SK-N-SH (cell line): ENCODE data around the gene KCNJ15. TPM values are rescaled to one million over a fixed set of nuclear protein-coding genes. Genes with fewer than 3 reads are reported as not detected.

ENCODE experiments used
- CTCF ChIA-PET: fragments of 300-600, 350-600 bp; formaldehyde crosslinking; extraction: SDS; loops from one replicate; lab custom pipeline; 2021; lab: Yijun Ruan, JAX
- POLR2A ChIA-PET: fragments of 350-600 bp; sonication (Branson Sonifier 250); formaldehyde crosslinking; extraction: SDS; loops from one replicate; lab custom pipeline; 2020; ENCODE audit warnings: antibody characterized with exemption, inconsistent platforms; lab: Yijun Ruan, JAX
- DNase-seq: peaks from one replicate; pipeline ENCODE4 v3.0.0; 2012
- H2AFZ ChIP-seq: fragments of 200-600 bp; sonication (generic); 2 replicates; pipeline ENCODE4 v1.8.1; 2016; ENCODE audit warnings: antibody characterized with exemption, mild to moderate bottlenecking, low read depth
- H3F3A ChIP-seq: fragments of 200-600 bp; sonication (generic); replicated peaks from 2 replicates; pipeline ENCODE3; 2016; ENCODE audit warnings: antibody characterized with exemption, mild to moderate bottlenecking; ENCODE audit not compliant: insufficient read depth
- H3K27ac ChIP-seq, 2 experiments: fragments of 200-500 bp in 1 of 2; fragments of 200-600 bp in 1 of 2; sonication (Bioruptor generic) in 1 of 2; sonication (generic), shearing (Covaris generic) in 1 of 2; 2 replicates each; pipeline versions ENCODE4 v1.5.1 to v1.6.1; 2014 to 2016; ENCODE audit warnings: low read depth in 2 of 2, inconsistent platforms in 1 of 2, low read length in 1 of 2, mild to moderate bottlenecking in 1 of 2, mixed read lengths in 1 of 2
- H3K27me3 ChIP-seq: fragments of 200-600 bp; sonication (generic), shearing (Covaris generic); 2 replicates; pipeline ENCODE4 v1.6.1; 2016; ENCODE audit warnings: mixed run types; ENCODE audit not compliant: insufficient read depth
- H3K36me3 ChIP-seq, 2 experiments: fragments of 200-500 bp in 1 of 2; fragments of 200-600 bp in 1 of 2; sonication (Bioruptor generic) in 1 of 2; sonication (generic) in 1 of 2; replicated peaks in 1 of 2; 2 replicates each; pipeline versions ENCODE3 to v1.5.1; 2014 to 2016; ENCODE audit warnings: low read length in 1 of 2, mild to moderate bottlenecking in 1 of 2; ENCODE audit not compliant: insufficient read depth in 2 of 2, control insufficient read depth in 1 of 2
- H3K4me1 ChIP-seq, 2 experiments: fragments of 200-500 bp in 1 of 2; fragments of 200-600 bp in 1 of 2; sonication (Bioruptor generic) in 1 of 2; sonication (generic), shearing (Covaris generic) in 1 of 2; 2 replicates each; pipeline versions ENCODE4 v1.5.1 to v1.6.1; 2014 to 2016; ENCODE audit warnings: low read depth in 1 of 2, low read length in 1 of 2, mixed run types in 1 of 2; ENCODE audit not compliant: insufficient read depth in 2 of 2, control insufficient read depth in 1 of 2
- H3K4me2 ChIP-seq: fragments of 200-600 bp; sonication (generic), shearing (Covaris generic); 2 replicates; pipeline ENCODE4 v1.6.1; 2017; ENCODE audit warnings: mixed run types
- H3K4me3 ChIP-seq, 2 experiments: fragments of 200-500 bp in 1 of 2; fragments of 200-600 bp in 1 of 2; sonication (Bioruptor generic) in 1 of 2; sonication (generic), shearing (Covaris generic) in 1 of 2; 2 replicates each; pipeline versions ENCODE4 v1.5.1 to v1.8.1; 2014 to 2016; ENCODE audit warnings: low read depth in 2 of 2, inconsistent platforms in 1 of 2, low read length in 1 of 2, mild to moderate bottlenecking in 1 of 2, mixed read lengths in 1 of 2, moderate library complexity in 1 of 2
- H3K79me2 ChIP-seq: fragments of 200-600 bp; sonication (generic); 2 replicates; pipeline ENCODE4 v1.8.1; 2017; ENCODE audit warnings: mild to moderate bottlenecking; ENCODE audit not compliant: insufficient read depth
- H3K9ac ChIP-seq: fragments of 200-600 bp; sonication (generic); 2 replicates; pipeline ENCODE4 v1.6.1; 2017; ENCODE audit warnings: mixed run types
- H3K9me2 ChIP-seq: fragments of 200-600 bp; sonication (generic); 2 replicates; pipeline ENCODE4 v1.6.1; 2017; ENCODE audit warnings: mixed run types
- H3K9me3 ChIP-seq: fragments of 200-600 bp; sonication (generic); 2 replicates; pipeline ENCODE4 v1.6.1; 2017; ENCODE audit warnings: mixed run types, mild to moderate bottlenecking, moderate library complexity
- H4K20me1 ChIP-seq: fragments of 200-600 bp; sonication (generic); 2 replicates; pipeline ENCODE4 v1.6.1; 2017; ENCODE audit warnings: mild to moderate bottlenecking, mixed run types; ENCODE audit not compliant: insufficient read depth
- CHD2 ChIP-seq: fragments of 150-350 bp; IDR thresholded peaks from 2 replicates; pipeline ENCODE4 v1.6.1; 2018; ENCODE audit warnings: low read length; ENCODE audit not compliant: partially characterized antibody
- EP300 ChIP-seq, 2 experiments: IDR thresholded peaks; 2 replicates each; pipeline versions ENCODE4 v1.4.0 to v1.6.1; 2012; ENCODE audit warnings: borderline replicate concordance in 1 of 2, low read depth in 1 of 2, low read length in 1 of 2
- EZH2phosphoT487 ChIP-seq: fragments of 200-600 bp; sonication (generic); IDR thresholded peaks from 2 replicates; pipeline ENCODE4 v1.6.1; 2017; ENCODE audit warnings: low read depth, mixed run types, mild to moderate bottlenecking, antibody characterized with exemption, moderate library complexity, borderline replicate concordance
- FOSL2 ChIP-seq: IDR thresholded peaks from 2 replicates; pipeline ENCODE4 v1.4.0; 2012; ENCODE audit warnings: low read depth, mild to moderate bottlenecking, moderate library complexity, borderline replicate concordance
- FOXM1 ChIP-seq: IDR thresholded peaks from 2 replicates; pipeline ENCODE4 v1.4.0; 2012; ENCODE audit warnings: low read depth, mild to moderate bottlenecking
- GABPA ChIP-seq: IDR thresholded peaks from 2 replicates; pipeline ENCODE4 v1.4.0; 2012; ENCODE audit warnings: low read depth, mild to moderate bottlenecking
- JUND ChIP-seq: IDR thresholded peaks from 2 replicates; pipeline ENCODE4 v1.4.0; 2012
- MEF2A ChIP-seq: IDR thresholded peaks from 2 replicates; pipeline ENCODE4 v1.4.0; 2012; ENCODE audit warnings: low read depth, borderline replicate concordance
- MXI1 ChIP-seq: IDR thresholded peaks from 2 replicates; pipeline ENCODE4 v1.6.1; 2012; ENCODE audit warnings: mild to moderate bottlenecking, low read depth, low read length, improper control_type of control experiment
- NRF1 ChIP-seq: IDR thresholded peaks from 2 replicates; pipeline ENCODE4 v1.6.1; 2012; ENCODE audit warnings: low read depth, mild to moderate bottlenecking, low read length
- RAD21 ChIP-seq: IDR thresholded peaks from 2 replicates; pipeline ENCODE4 v1.6.1; 2012; ENCODE audit warnings: mild to moderate bottlenecking, low read length
- RCOR1 ChIP-seq: fragments of 150-350 bp; IDR thresholded peaks from 2 replicates; pipeline ENCODE4 v1.6.1; 2017; ENCODE audit warnings: antibody characterized with exemption, low read length
- RFX5 ChIP-seq: IDR thresholded peaks from 2 replicates; pipeline ENCODE4 v1.6.1; 2012; ENCODE audit warnings: mild to moderate bottlenecking, improper control_type of control experiment, low read length
- RXRA ChIP-seq: IDR thresholded peaks from 2 replicates; pipeline ENCODE4 v1.4.0; 2012; ENCODE audit warnings: low read depth, mild to moderate bottlenecking, borderline replicate concordance
- TAF1 ChIP-seq: IDR thresholded peaks from 2 replicates; pipeline ENCODE4 v1.6.1; 2012; ENCODE audit warnings: low read depth, mild to moderate bottlenecking, low read length, moderate library complexity, borderline replicate concordance
- TCF12 ChIP-seq: IDR thresholded peaks from 2 replicates; pipeline ENCODE4 v1.4.0; 2012
- YY1 ChIP-seq: IDR thresholded peaks from 2 replicates; pipeline ENCODE4 v1.4.0; 2012; ENCODE audit warnings: low read depth, mild to moderate bottlenecking
- WGBS: methylation state at CpG from one replicate; pipeline ENCODE4 v1.1.6; 2017; ENCODE audit warnings: low lambda C conversion rate; 5-methylcytosine and 5-hydroxymethylcytosine counted together
- polyA plus RNA-seq, 3 experiments: library from polyadenylated mRNA; depleted of rRNA; stranded (reverse); fragments of >200 nt; gene quantifications; 2 replicates each; pipeline ENCODE4 v1.2.3, GENCODE V29; 2012
- TF ChIP-seq, protein P1 (sequence below): IDR thresholded peaks from 2 replicates; pipeline ENCODE4; 2012
- TF ChIP-seq, protein P2 (sequence below): fragments of 150-350 bp; IDR thresholded peaks from 2 replicates; pipeline ENCODE4 v1.6.1; 2016; ENCODE audit warnings: mild to moderate bottlenecking, low read depth, low read length
- TF ChIP-seq, protein P3 (sequence below): IDR thresholded peaks from 2 replicates; pipeline ENCODE4 v1.4.0; 2012; ENCODE audit warnings: low read depth, borderline replicate concordance
- TF ChIP-seq, protein P4 (sequence below): IDR thresholded peaks from 2 replicates; pipeline ENCODE4 v1.4.0; 2012; ENCODE audit warnings: low read depth, borderline replicate concordance

KCNJ15 gene
- polyA plus RNA-seq, 1 of the 3 experiments (the other 2 are of a cell fraction) = 0.03 TPM

DNA sequence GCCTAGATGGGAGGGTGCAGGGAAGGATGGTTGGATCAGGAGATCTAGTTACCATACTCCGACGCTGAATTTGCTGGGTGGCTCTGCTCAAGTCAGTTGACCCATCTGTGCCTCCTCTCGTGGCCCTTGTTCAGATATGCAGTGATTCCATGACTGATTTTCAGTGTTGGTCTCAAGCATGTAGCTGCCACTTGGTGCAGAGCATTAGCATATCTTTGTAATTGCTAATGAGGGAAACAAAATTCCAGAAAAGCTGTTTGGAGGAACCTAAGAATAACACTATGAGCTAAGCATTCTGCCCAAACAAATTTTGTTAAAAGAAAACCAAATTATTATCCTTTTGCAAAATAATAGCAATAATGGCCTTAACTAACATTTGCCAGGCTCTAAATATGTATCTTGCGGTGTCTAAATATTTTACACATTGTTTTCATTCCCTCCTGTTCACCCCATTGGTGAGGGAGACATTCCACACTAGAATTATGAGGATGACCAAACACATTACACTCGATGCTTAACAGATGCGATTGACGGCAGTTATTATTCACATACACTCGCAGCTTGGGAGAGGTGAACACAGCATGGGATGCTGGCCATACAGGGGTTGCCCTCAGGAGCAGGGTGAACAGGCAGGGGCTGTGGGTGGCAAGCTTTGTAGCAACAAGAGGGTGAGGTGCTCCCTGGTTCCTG lies 69.1 kb downstream of the KCNJ15 start:
- Histone ChIP-seq H3K27ac (no peak overlapping the region), H3K9me3 (no peaks in the 10 kb centered on the region), H3K79me2 (no peaks in the 10 kb centered on the region), H4K20me1 (no peaks in the 10 kb centered on the region), H3K9ac (no peak overlapping the region), H3K4me3 (no peak overlapping the region), H3K4me2 (no peak overlapping the region), H3F3A (peaks cover 11% of the 10 kb centered on the region), H2AFZ (no peak overlapping the region), H3K4me1 (peaks cover 0 to 7% of the 10 kb centered on the region in 2 experiments; a peak in 1 of 4 replicates)
- ChIA-PET CTCF (interaction anchor here (0.7 kb wide), 1 partner anchor 10 kb away, joined by 3 read pairs; no protein-coding TSS in a partner anchor), POLR2A (no interaction called here)
- DNase-seq = no peak
- 61% methylated on average over 8 of the region's 8 CpGs for WGBS
- TF ChIP-seq MXI1 = no peak
- peak; percentile 42; the same call in 1 of the 2 replicates for TF ChIP-seq TCF12
- TF ChIP-seq, protein P1, sequence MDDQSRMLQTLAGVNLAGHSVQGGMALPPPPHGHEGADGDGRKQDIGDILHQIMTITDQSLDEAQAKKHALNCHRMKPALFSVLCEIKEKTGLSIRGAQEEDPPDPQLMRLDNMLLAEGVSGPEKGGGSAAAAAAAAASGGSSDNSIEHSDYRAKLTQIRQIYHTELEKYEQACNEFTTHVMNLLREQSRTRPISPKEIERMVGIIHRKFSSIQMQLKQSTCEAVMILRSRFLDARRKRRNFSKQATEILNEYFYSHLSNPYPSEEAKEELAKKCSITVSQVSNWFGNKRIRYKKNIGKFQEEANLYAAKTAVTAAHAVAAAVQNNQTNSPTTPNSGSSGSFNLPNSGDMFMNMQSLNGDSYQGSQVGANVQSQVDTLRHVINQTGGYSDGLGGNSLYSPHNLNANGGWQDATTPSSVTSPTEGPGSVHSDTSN = 0 out of 2 replicates have a peak, but pooled peaks have one; percentile 37
- TF ChIP-seq FOXM1 = no peak
- TF ChIP-seq, all 33 proteins: peak for 2
- no peaks in the 10 kb centered on the region for H3K27me3 ChIP-seq
- H3K36me3 ChIP-seq = no peaks in the 10 kb centered on the region
- no peaks in the 10 kb centered on the region for H3K9me2 ChIP-seq

DNA sequence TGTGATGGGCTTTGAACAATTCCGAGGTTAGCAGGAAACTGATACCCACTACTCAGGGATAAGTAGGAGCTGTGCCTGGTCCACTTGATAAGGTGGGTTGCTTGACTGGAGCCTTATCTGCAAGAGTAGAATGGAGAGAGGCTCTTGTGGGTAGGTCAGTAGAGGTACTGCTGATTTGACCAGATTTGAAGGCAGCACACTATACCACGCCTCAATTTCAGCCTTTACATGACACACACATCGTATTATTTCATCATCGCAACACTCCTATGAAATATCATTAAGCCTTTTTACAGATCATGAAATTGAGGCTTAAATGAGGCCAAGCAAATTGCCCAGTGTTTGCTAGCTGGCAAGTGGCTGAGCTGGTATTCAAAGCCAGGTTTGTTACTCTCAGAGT lies 69.6 kb downstream of the KCNJ15 start:
- POLR2A ChIA-PET = no interaction called here
- no peaks in the 10 kb centered on the region for H3K79me2 ChIP-seq
- H3K27ac ChIP-seq = no peak overlapping the region
- no peak overlapping the region for H3K4me3 ChIP-seq
- no peak overlapping the region for H2AFZ ChIP-seq
- H3K4me2 ChIP-seq = no peak overlapping the region
- no peaks in the 10 kb centered on the region for H3K27me3 ChIP-seq
- no peaks in the 10 kb centered on the region for H4K20me1 ChIP-seq
- DNase-seq = no peak
- H3K9ac ChIP-seq = no peak overlapping the region
- CTCF ChIA-PET = no interaction called here
- TF ChIP-seq, protein P2, sequence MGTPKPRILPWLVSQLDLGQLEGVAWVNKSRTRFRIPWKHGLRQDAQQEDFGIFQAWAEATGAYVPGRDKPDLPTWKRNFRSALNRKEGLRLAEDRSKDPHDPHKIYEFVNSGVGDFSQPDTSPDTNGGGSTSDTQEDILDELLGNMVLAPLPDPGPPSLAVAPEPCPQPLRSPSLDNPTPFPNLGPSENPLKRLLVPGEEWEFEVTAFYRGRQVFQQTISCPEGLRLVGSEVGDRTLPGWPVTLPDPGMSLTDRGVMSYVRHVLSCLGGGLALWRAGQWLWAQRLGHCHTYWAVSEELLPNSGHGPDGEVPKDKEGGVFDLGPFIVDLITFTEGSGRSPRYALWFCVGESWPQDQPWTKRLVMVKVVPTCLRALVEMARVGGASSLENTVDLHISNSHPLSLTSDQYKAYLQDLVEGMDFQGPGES = no peak
- no peak for TF ChIP-seq YY1
- no peak for TF ChIP-seq MEF2A
- no peak for TF ChIP-seq RFX5
- no peak for TF ChIP-seq RCOR1
- no peak for TF ChIP-seq FOXM1
- TF ChIP-seq GABPA = no peak
- TF ChIP-seq EZH2phosphoT487 = no peak
- TF ChIP-seq RXRA = no peak
- TF ChIP-seq RAD21 = no peak
- no peak for TF ChIP-seq TAF1
- TF ChIP-seq EP300 (IDR thresholded peaks at IDR 0.05; ENCODE audit: borderline replicate concordance in 1 of 2, low read depth in 1 of 2, low read length in 1 of 2) = no peak
- no peak for TF ChIP-seq CHD2
- TF ChIP-seq JUND = no peak
- TF ChIP-seq, protein P1 = no peak
- TF ChIP-seq MXI1 = no peak
- TF ChIP-seq NRF1 = no peak
- TF ChIP-seq FOSL2 = no peak
- TF ChIP-seq, protein P3, sequence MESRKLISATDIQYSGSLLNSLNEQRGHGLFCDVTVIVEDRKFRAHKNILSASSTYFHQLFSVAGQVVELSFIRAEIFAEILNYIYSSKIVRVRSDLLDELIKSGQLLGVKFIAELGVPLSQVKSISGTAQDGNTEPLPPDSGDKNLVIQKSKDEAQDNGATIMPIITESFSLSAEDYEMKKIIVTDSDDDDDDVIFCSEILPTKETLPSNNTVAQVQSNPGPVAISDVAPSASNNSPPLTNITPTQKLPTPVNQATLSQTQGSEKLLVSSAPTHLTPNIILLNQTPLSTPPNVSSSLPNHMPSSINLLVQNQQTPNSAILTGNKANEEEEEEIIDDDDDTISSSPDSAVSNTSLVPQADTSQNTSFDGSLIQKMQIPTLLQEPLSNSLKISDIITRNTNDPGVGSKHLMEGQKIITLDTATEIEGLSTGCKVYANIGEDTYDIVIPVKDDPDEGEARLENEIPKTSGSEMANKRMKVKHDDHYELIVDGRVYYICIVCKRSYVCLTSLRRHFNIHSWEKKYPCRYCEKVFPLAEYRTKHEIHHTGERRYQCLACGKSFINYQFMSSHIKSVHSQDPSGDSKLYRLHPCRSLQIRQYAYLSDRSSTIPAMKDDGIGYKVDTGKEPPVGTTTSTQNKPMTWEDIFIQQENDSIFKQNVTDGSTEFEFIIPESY = no peak
- TF ChIP-seq, protein P4, sequence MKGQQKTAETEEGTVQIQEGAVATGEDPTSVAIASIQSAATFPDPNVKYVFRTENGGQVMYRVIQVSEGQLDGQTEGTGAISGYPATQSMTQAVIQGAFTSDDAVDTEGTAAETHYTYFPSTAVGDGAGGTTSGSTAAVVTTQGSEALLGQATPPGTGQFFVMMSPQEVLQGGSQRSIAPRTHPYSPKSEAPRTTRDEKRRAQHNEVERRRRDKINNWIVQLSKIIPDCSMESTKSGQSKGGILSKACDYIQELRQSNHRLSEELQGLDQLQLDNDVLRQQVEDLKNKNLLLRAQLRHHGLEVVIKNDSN = no peak
- TF ChIP-seq, all 33 proteins: peak for 0
- H3F3A ChIP-seq = peaks cover 11% of the 10 kb centered on the region
- no peaks in the 10 kb centered on the region for H3K9me2 ChIP-seq
- no peaks in the 10 kb centered on the region for H3K9me3 ChIP-seq
- 84% methylated on average over 4 of the region's 4 CpGs for WGBS
- H3K4me1 ChIP-seq = peaks cover 0 to 7% of the 10 kb centered on the region in 2 experiments; a peak in 1 of 4 replicates
- no peaks in the 10 kb centered on the region for H3K36me3 ChIP-seq
